GM15510 (cell line): ENCODE data around the gene COQ9.

Source experiments
- POLR2A ChIP-seq: IDR thresholded peaks from 3 replicates; pipeline ENCODE4 v1.6.1; 2011; ENCODE audit warnings: borderline replicate concordance; ENCODE audit not compliant: insufficient read length; ENCODE audit errors: extremely low read depth

Gene COQ9

GRCh38 chr16:57416084-57416483 is 31.2 kb upstream of the COQ9 start:
- no peak for TF ChIP-seq POLR2A

- TF ChIP-seq POLR2A: no peak
Measured at GRCh38 chr16:57419506-57419905, 27.8 kb upstream of the COQ9 start.

GRCh38 chr16:57422026-57422944 is 25.0 kb upstream of the COQ9 start:
- no peak for TF ChIP-seq POLR2A

GRCh38 chr16:57423152-57423551 is 24.1 kb upstream of the COQ9 start:
- TF ChIP-seq POLR2A: no peak

- TF ChIP-seq POLR2A: no peak
Measured at GRCh38 chr16:57424583-57424982, 22.7 kb upstream of the COQ9 start.

- no peak for TF ChIP-seq POLR2A
Measured at GRCh38 chr16:57426356-57426755, 20.9 kb upstream of the COQ9 start.

GRCh38 chr16:57427307-57427706 is 20.0 kb upstream of the COQ9 start:
- TF ChIP-seq POLR2A: no peak

GRCh38 chr16:57427824-57428223 is 19.5 kb upstream of the COQ9 start:
- TF ChIP-seq POLR2A: no peak

GRCh38 chr16:57430955-57431354 is 16.3 kb upstream of the COQ9 start:
- TF ChIP-seq POLR2A: no peak

GRCh38 chr16:57432505-57432904 is 14.8 kb upstream of the COQ9 start:
- TF ChIP-seq POLR2A: no peak

GRCh38 chr16:57432989-57433388 is 14.3 kb upstream of the COQ9 start:
- TF ChIP-seq POLR2A: no peak

GRCh38 chr16:57434003-57434402 is 13.3 kb upstream of the COQ9 start:
- TF ChIP-seq POLR2A: no peak

- no peak for TF ChIP-seq POLR2A
Measured at GRCh38 chr16:57435838-57436237, 11.4 kb upstream of the COQ9 start.

GRCh38 chr16:57444711-57445110 is 2.6 kb upstream of the COQ9 start:
- TF ChIP-seq POLR2A: no peak

- no peak for TF ChIP-seq POLR2A
Measured at GRCh38 chr16:57445510-57445909, 1.8 kb upstream of the COQ9 start.

- no peak for TF ChIP-seq POLR2A
Measured at GRCh38 chr16:57446531-57447185, 621 bp upstream of the COQ9 start.

GRCh38 chr16:57452021-57452420 is 4.7 kb downstream of the COQ9 start:
- no peak for TF ChIP-seq POLR2A
